Activated naive CD8-positive, alpha-beta T cell treated with anti-CD3 and anti-CD28 coated beads for 36 hours (primary cell): Measurements from ENCODE around the gene UNCX. TPM values are rescaled to one million over a fixed set of nuclear protein-coding genes. Genes with fewer than 3 reads are reported as not detected.

Source experiments
- DNase-seq: peaks from one replicate; pipeline ENCODE4 v3.0.0; 2021
- H3K27ac Mint-ChIP-seq: one replicate; pipeline ENCODE4 v1.8.0; 2022; ENCODE audit warnings: mild to moderate bottlenecking, moderate library complexity, mixed read lengths
- H3K27me3 Mint-ChIP-seq: one replicate; pipeline ENCODE4 v1.8.0; 2022; ENCODE audit warnings: mild to moderate bottlenecking, mixed read lengths
- H3K36me3 Mint-ChIP-seq: one replicate; pipeline ENCODE4 v1.8.0; 2021; ENCODE audit warnings: mild to moderate bottlenecking, mixed read lengths
- H3K4me1 Mint-ChIP-seq: one replicate; pipeline ENCODE4 v1.8.0; 2021; ENCODE audit warnings: mixed read lengths
- H3K4me3 Mint-ChIP-seq: one replicate; pipeline ENCODE4 v1.8.0; 2022; ENCODE audit warnings: mild to moderate bottlenecking, moderate library complexity, mixed read lengths
- H3K9me3 Mint-ChIP-seq: one replicate; pipeline ENCODE4 v1.8.0; 2022; ENCODE audit warnings: mixed read lengths
- total RNA-seq, 2 experiments: library from RNA; stranded (reverse); gene quantifications; one replicate each; pipeline ENCODE4 v1.2.3, GENCODE V29; 2021

UNCX gene
- total RNA-seq, 2 experiments from 2014 or later: not detected

DNA sequence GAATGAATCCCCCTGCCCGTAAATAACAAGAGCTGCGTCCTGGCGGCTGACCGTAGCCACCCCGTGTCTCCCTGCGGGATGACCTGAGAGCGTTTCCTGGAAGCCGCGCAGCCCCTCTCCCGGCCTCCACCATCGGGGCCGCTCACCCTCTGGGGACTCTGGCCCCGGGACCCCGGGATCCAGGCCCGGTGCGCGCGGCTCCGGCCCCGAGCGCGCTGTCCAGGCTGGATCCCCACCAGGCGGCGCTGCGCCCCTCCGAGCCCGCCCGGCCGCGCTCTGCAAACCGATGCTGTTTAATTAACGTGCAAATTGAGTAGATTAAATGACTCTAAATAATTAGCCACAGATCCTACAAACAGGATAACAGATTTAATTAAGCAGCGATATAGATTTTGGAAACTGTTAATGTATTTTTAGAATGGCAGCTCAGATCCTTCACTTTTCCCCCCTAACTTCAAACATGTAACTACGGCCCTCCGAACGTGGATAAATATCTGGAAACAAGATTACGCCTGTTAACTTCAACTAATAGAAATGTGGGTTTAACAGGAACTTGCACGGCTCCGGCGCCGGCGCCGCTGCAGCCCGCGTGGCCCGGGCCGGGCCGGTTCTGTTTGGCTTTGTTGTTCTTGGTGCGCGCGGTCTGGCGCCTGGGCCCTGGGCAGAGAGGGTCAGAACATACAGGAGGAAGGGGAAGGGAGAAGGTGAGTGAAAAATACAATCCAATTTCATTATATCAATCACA, 7.1 kb upstream of the UNCX start:
- Mint-ChIP-seq H3K4me3 (no peak overlapping the region), H3K36me3 (no peaks in the 10 kb centered on the region)

DNA sequence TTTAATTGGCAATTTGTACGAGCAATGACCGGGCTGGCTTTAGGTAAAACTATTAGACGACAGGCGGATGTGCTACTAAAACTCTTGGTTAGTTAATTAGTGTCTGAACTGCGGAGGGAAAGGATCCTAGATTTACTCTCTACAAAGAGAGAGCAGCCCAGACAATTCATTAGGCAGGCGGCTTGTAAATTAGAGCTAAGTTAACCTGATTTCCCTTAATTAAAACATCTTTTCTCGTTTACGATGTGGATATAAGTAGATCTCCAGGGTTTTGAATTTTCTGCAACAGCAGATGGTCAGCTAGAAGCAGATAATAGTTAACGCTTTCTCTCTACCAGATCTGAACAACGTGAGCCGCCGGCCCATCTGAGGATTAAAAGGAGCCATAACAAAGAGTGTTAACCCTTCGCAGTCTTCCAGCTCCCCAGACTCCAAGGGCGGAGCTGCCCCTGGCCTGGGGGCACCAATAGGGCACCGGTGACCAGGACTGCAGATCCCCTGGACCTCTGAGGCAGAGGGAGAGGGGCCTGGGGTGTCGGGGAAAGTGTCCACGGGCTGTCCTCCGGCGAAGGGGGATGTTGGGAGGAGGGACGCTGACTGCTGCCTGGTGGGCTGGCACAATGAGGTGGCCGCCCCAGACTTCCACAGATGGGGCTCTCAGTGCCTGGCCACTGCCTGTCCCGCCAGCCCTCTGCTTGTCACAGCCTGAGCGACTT, 6.3 kb upstream of the UNCX start:
- no peak for DNase-seq
- Mint-ChIP-seq H3K27ac (no peak overlapping the region), H3K4me1 (peaks cover 9% of the 10 kb centered on the region), H3K27me3 (peaks cover 92% of the 10 kb centered on the region), H3K36me3 (no peaks in the 10 kb centered on the region), H3K9me3 (no peaks in the 10 kb centered on the region), H3K4me3 (no peak overlapping the region)

More for the DNA sequence above, 7.1 kb upstream of the UNCX start:
- Mint-ChIP-seq H3K4me1 (peaks cover 7% of the 10 kb centered on the region), H3K27ac (no peak overlapping the region), H3K9me3 (no peaks in the 10 kb centered on the region), H3K27me3 (peaks cover 92% of the 10 kb centered on the region)
- peak; percentile 59 for DNase-seq

DNA sequence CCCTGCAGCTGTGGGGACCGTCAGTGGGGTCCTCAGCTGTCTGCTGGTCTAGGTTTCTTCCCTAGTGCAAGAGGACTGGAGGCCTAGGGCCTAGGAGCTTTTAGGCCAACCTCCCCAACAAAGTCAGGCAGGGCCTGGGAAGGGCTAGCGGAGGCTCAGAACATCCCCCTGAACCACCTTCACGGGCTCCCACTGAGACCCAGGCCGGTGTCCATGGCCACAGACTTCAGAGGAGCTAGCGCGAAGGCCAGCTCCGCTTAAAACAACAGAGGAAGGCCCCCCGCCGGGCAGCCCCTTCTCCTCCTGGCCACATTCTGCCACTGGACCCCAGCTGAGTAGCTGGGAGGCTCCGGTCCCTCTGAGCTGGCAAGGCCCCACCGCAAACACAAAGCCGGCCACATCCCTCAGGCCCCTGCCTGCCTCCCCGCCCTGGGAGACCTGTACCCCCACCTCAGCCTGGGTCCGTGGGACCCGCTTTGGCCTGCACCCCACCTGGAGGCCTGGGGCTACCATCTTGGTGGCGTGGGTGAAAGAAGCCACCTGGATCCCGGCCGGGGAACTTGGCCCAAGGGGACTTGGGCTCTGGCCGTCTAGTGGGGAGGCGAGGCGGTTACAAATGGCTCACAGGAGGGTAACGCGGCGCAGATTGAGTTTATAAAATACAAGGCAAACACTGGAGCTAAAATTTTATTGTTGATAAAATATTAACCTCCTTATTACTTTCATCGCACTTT, 5.4 kb upstream of the UNCX start:
- Mint-ChIP-seq H3K4me1 (peaks cover 14% of the 10 kb centered on the region), H3K36me3 (no peaks in the 10 kb centered on the region), H3K27ac (no peak overlapping the region), H3K27me3 (peaks cover 92% of the 10 kb centered on the region), H3K9me3 (no peaks in the 10 kb centered on the region), H3K4me3 (no peak overlapping the region)
- DNase-seq: no peak

DNA sequence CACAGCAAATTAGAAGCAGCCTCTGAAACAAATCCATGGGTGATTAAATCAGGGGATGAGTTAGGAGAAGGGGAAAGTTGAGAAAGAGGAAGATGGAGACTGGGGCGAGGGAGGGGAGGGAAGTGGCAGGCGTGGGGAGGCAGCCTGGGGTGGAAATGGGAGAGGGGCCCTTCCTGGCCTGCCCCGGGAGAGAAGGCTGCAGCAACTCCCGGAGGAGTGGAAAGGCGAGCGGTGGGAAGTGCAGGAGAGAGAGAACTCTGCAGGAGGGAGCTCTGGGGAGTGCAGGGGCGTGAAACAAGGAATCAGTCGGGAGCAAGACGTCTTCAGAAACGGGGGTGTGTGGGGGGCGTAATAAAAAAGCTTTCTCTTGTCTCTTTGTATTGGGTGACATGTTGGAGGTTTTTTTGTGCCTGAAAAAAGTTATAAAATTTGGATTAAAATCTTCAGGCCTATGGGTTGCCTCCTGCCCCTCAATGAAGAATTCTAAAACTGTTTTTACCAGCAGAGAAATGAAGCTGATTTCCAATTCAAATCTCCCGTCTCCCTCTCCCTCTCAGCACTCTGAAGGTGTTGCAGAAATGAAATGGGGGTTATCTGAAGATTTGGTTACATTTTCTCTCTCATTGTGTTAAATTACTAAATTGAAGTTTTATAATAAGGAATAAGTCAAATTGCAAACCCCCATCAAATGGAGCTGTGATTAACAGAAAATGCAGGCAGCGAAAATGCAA, 4.7 kb upstream of the UNCX start:
- H3K27ac Mint-ChIP-seq: no peak overlapping the region
- peaks cover 91% of the 10 kb centered on the region for H3K27me3 Mint-ChIP-seq
- H3K4me3 Mint-ChIP-seq: no peak overlapping the region
- no peaks in the 10 kb centered on the region for H3K36me3 Mint-ChIP-seq
- H3K4me1 Mint-ChIP-seq: peaks cover 15% of the 10 kb centered on the region
- DNase-seq: no peak
- H3K9me3 Mint-ChIP-seq: no peaks in the 10 kb centered on the region

DNA sequence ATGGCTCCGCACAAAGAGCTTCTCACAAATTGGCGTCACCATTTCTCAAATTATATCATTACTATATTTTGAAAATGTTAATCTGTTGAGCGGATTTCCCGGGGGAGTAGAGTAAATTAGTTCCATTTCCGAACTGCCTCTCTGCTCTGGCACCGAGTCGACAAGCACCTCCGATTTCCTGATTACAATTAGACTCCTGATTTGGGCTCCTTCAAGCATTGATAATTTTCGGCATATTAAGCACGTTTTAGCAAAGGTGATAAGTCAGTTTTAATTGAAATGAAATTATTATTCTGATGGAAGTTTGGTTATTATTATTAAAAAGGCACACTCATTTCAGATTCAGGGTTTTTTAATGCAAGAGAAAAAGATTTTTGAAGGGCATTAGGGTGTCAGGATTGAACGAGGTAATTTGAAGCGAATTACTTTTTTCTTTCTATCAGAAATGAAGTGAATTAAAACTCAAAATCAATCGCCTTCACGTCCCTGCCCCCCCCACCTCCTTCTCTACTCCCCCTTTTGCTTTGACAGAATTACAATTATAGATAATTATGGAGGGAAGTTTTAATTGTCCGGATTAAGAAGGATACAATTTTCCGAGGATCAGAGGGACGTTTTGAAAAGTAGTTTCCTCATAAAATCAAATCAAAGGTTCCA, 4.0 kb upstream of the UNCX start:
- Mint-ChIP-seq H3K27ac (no peak overlapping the region), H3K4me3 (no peak overlapping the region), H3K36me3 (no peaks in the 10 kb centered on the region), H3K9me3 (no peaks in the 10 kb centered on the region), H3K4me1 (peaks cover 15% of the 10 kb centered on the region), H3K27me3 (peaks cover 87% of the 10 kb centered on the region)
- DNase-seq: no peak

DNA sequence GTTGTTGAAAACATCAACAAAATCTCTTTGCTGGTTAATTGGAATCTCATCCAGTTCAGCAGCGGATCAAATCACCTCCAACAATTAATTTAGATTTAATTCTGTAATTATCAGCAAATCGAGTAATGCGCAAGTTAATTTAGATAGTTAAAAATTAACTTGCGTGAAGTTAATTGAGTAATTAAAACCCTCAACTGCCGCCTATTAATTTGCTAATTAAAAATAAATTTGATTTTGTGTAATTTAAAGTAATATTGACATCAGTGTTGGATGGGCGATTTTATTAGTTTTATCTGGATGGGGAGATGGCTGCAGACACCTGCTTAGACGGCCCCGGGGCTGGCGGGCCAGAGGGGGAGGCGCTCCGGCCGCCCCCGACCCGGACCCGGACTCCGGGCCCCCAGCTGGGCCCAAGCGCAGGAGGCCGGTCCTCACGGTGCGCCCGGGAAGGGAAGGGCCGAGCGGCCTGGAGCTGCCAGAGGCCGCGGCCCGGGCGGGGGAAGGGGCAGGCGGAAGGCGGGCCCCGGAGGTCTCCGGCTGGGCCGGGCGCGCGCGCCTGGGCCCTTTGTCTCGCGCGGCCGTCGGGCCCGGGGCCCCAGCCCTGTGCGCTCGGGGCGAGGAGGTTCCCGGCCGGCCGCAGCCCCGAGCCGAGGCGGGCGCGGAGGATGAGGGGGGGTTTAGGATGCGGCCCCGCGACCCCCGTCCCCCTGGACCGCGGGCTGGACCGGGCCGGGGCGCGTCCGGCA, 3.3 kb upstream of the UNCX start:
- Mint-ChIP-seq H3K36me3 (no peaks in the 10 kb centered on the region), H3K27ac (no peak overlapping the region), H3K4me1 (peaks cover 19% of the 10 kb centered on the region), H3K27me3 (peaks cover 87% of the 10 kb centered on the region), H3K4me3 (no peak overlapping the region), H3K9me3 (no peaks in the 10 kb centered on the region)
- no peak for DNase-seq

DNA sequence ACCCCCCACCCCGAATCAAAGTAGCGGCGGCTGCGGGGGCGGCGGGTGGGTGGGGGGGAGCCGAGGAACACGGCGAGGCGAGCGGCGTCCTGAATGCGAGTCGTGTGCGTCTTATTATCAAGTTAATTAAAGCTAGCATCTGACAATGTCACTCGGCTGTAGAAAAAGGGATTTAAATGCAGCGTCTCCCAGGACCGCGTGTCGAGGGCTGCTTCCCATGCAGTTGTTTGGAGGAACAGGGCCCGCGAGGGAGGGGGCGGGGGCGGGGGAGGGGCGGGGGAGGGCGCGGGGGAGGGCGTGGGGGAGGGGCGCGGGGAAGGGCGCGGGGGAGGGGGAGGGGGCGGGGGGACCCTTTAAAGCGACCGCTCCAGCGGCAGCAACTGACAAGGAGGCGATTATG, 2.7 kb upstream of the UNCX start:
- Mint-ChIP-seq H3K27me3 (peaks cover 88% of the 10 kb centered on the region), H3K36me3 (no peaks in the 10 kb centered on the region)

DNA sequence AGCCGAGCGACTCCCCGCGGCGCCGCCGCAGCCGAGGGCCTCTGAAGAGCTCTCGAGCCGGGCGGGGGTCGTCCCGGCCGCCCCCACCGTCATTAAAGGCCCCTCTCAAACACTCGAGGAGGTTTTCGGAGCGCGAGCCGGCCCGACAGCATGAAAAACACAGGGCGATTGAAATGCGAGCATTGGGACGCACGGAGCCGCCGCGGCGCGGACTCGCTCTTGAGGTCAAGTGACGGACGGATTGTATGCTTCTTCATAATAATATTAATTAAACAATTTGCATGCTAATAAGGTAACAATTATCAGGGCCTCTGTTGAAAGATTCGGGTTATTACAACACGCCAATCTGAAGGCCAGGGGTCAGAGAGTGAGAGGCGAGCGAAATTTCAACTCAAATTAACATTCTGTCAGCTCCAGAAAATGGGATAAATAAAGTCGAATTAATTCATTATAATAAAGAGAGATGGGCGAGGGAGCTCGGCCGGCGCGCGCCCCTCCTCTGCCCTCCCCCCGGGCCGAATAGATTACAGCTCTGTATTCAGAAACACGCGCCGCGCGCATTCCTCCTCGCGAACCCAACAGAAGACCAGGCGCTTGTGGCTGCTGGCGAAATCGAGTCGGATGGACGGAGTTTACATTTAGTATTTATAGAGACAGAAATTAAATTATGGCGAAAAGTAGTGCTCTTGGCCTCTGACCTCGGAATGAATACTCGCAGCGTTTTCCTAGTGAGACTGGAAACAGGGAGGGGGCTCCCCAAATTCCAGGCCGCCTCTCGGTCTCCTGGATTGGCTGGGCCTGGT, 2.1 kb upstream of the UNCX start:
- Mint-ChIP-seq H3K4me3 (no peak overlapping the region), H3K9me3 (no peaks in the 10 kb centered on the region), H3K27me3 (peaks cover 86% of the 10 kb centered on the region), H3K36me3 (no peaks in the 10 kb centered on the region), H3K4me1 (peaks cover 22% of the 10 kb centered on the region), H3K27ac (no peak overlapping the region)
- DNase-seq: no peak

More for the DNA sequence above, 2.7 kb upstream of the UNCX start:
- no peaks in the 10 kb centered on the region for H3K9me3 Mint-ChIP-seq
- no peak overlapping the region for H3K27ac Mint-ChIP-seq
- no peak overlapping the region for H3K4me3 Mint-ChIP-seq
- peaks cover 22% of the 10 kb centered on the region for H3K4me1 Mint-ChIP-seq
- DNase-seq: no peak

DNA sequence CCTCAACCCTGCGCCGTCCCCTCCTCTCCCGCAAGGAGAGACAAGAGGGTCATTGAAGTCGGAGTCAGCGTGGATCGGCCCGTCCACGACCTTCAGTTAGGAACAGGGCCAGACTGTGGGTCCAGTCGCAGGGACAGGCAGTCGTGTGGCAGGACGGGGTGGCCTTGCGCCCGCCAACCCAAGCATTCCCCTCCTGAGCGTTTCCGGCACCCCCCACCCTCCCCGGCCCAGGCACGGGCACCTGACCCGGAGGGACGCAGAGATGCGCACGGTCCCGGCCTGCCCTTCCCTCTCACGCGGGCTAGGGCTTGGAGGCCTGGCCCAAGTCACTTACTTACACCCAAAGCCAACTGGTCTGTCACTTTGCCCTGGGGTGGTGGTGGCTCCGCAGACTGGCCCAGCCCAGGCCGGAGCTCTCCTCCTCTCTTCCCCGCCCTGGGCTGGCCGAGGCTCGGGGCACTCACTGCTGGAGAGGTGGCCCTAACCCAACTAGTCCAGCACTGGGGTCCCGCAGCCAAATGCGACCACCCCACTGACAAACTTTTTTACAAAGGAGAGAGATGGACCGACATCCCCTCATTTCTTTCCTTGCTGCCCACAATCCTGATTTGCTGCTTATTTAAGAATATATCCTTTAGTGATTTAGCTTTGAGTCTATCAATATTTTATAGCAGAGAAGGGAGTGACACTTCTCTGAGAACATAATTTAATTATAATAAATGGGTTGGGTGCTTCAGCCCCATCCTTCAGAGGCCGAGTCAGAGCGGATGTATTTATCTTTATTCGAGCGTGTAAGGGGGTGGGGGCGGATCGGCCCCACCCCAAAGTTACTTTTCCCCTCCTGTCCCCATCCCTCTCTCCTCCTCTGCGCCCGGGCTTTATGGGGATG, 1.2 kb upstream of the UNCX start:
- peaks cover 81% of the 10 kb centered on the region for H3K27me3 Mint-ChIP-seq
- H3K36me3 Mint-ChIP-seq: peaks cover 2% of the 10 kb centered on the region
- peaks cover 19% of the 10 kb centered on the region for H3K4me1 Mint-ChIP-seq
- no peak overlapping the region for H3K27ac Mint-ChIP-seq
- no peak for DNase-seq
- peak overlapping the region; percentile 47 for H3K4me3 Mint-ChIP-seq
- no peaks in the 10 kb centered on the region for H3K9me3 Mint-ChIP-seq

DNA sequence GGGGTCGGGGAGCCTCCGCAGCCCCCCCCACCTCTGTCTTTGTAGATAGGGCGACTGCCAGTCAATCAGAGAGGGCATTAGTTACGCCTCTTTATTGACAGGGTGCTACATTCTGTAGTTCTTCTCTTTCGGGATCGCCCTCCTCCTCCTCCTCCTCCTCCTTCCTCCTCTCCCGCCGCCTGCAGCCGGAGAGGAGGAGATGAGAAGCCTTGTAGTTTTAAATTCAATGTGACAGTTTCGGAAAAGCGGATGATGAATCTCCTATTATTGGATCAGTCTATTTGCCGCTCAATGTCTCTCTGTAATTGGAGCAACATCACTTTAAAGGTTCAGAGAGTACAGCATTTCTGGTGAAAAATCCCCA, 587 bp upstream of the UNCX start:
- DNase-seq: no peak
- H3K4me3 Mint-ChIP-seq: peak overlapping the region; percentile 47
- peaks cover 2% of the 10 kb centered on the region for H3K36me3 Mint-ChIP-seq
- peaks cover 77% of the 10 kb centered on the region for H3K27me3 Mint-ChIP-seq
- H3K9me3 Mint-ChIP-seq: no peaks in the 10 kb centered on the region
- no peak overlapping the region for H3K27ac Mint-ChIP-seq
- peaks cover 20% of the 10 kb centered on the region for H3K4me1 Mint-ChIP-seq

DNA sequence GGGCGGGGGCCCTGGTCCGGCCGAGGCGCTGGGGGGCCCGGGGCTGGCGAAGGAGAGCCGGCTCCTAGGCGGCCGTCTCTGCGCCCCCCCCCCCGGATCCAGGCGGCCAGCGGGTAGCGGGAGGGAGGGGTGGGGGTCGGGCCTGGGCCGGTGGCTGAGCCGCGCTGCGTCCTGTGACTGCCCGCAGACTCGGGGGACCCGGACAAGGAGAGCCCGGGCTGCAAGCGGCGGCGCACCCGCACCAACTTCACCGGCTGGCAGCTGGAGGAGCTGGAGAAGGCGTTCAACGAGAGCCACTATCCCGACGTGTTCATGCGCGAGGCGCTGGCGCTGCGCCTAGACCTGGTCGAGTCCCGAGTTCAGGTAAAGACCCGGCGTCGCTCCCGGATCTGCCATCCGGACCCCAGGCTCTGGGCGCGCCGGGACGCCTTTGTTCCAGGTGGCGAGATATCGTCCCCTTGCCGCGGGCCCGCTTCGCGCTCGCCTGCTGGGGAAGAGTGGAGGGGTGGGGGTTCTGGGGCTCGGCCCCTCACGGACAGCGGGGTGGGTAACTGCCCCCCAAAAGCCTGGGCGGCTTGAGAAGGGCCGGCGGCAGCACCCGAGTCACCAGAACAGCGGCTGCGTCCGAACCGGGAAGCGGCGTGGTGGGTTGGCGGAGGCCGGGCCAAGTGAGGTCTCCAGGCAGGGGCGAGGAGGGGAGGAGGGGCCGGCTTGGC, 819 bp downstream of the UNCX start:
- Mint-ChIP-seq H3K4me3 (no peak overlapping the region), H3K27me3 (peaks cover 76% of the 10 kb centered on the region), H3K27ac (no peak overlapping the region), H3K9me3 (no peaks in the 10 kb centered on the region), H3K4me1 (peaks cover 22% of the 10 kb centered on the region), H3K36me3 (peaks cover 2% of the 10 kb centered on the region)
- no peak for DNase-seq
